Measurements from ENCODE around the gene PPFIBP1. TPM values are rescaled to one million over a fixed set of nuclear protein-coding genes. Genes with fewer than 3 reads are reported as not detected.

PPFIBP1 gene
- total RNA-seq, 3 donors from 2014 or later = 34.4 to 86.5 (median 84.0) TPM

- TF ChIP-seq POLR2A (IDR thresholded peaks at IDR 0.05) (no peak), POLR2AphosphoS5 (IDR thresholded peaks at IDR 0.05) (no peak)
- TF ChIP-seq, protein P1, sequence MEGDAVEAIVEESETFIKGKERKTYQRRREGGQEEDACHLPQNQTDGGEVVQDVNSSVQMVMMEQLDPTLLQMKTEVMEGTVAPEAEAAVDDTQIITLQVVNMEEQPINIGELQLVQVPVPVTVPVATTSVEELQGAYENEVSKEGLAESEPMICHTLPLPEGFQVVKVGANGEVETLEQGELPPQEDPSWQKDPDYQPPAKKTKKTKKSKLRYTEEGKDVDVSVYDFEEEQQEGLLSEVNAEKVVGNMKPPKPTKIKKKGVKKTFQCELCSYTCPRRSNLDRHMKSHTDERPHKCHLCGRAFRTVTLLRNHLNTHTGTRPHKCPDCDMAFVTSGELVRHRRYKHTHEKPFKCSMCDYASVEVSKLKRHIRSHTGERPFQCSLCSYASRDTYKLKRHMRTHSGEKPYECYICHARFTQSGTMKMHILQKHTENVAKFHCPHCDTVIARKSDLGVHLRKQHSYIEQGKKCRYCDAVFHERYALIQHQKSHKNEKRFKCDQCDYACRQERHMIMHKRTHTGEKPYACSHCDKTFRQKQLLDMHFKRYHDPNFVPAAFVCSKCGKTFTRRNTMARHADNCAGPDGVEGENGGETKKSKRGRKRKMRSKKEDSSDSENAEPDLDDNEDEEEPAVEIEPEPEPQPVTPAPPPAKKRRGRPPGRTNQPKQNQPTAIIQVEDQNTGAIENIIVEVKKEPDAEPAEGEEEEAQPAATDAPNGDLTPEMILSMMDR (IDR thresholded peaks at IDR 0.05) = no peak
- Histone ChIP-seq H3K27ac (no peak overlapping the region), H3K4me3 (no peak overlapping the region), H3K36me3 (no peaks in the 10 kb centered on the region), H3K9me3 (no peaks in the 10 kb centered on the region), H3K4me1 (no peaks in the 10 kb centered on the region), H3K27me3 (no peaks in the 10 kb centered on the region)
- intact Hi-C loops (cut with DNase I; ENCODE audit: low total_unique reads) = no loop called here
- no peak for DNase-seq (ENCODE audit: low spot score in 2 of 2)
Observed at GRCh38 chr12:27619308-27619707, 95.3 kb downstream of the PPFIBP1 start.

DNA sequence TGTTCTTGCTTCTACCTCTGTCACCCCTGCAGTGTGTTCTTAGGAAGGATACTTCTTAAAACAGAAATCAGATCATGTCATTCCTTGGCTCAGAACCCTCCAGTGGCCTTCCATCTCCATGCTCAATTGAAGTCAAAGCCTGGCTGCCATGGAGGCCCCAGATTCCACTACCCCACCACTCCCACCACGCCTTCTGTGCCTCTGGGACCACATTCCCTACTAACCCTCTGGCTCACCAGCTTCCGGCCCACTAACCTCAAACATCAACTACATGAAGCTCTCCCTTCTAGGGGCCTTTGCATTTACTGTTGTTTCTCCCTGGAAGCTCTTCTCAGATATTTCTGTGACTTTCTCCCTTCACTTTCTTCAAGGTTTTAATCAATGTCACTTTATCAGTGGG lies 96.1 kb downstream of the PPFIBP1 start:
- no peak for DNase-seq (ENCODE audit: low spot score in 2 of 2)
- intact Hi-C loops (cut with DNase I; ENCODE audit: low total_unique reads) = no loop called here
- Histone ChIP-seq H3K27me3 (no peaks in the 10 kb centered on the region), H3K9me3 (no peaks in the 10 kb centered on the region), H3K4me3 (no peak overlapping the region), H3K36me3 (no peaks in the 10 kb centered on the region), H3K4me1 (no peaks in the 10 kb centered on the region), H3K27ac (peak overlapping the region in 1 of 2 donors; percentile 15)
- TF ChIP-seq POLR2AphosphoS5 (IDR thresholded peaks at IDR 0.05) = no peak
- TF ChIP-seq POLR2A (IDR thresholded peaks at IDR 0.05) = no peak
- TF ChIP-seq, protein P1 (IDR thresholded peaks at IDR 0.05) = no peak

DNA sequence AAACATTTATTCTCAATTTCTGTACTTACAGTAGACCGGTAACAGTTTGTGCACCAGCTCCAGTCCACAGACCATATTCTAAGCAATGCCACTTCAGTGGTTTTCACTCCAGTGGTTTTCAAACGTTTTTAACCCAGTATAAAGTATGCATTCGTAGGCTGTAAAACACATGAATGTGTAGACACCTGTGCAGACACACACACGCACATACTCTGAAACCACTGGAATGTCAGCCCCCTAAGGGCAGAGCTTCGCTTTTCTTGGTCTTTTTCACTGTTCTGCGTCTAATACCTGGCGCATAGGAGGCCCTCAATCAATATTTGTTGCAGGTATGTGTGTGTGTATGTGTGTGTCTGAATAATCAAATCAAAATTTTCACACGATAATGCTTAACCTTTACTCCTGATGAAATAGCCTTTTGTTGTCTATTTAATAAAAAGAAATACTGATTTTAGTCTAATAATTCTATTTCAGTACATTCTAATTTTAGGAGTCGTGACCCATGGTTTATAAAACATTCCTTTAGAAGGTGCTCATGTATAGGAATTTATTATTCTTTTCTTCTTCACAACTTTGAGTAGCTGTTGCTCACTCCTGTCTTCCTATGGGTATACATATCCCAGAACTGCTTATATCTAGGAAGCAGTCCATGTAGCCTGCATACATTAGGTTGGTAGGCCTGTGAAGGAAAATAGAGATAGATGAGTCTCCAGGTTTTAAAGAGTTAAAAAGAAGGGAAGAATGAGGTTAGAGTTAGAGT lies 98.6 kb downstream of the PPFIBP1 start:
- Histone ChIP-seq H3K4me3 (no peak overlapping the region), H3K27ac (no peak overlapping the region), H3K9me3 (no peaks in the 10 kb centered on the region), H3K36me3 (no peaks in the 10 kb centered on the region), H3K27me3 (no peaks in the 10 kb centered on the region), H3K4me1 (no peaks in the 10 kb centered on the region)
- peak in 1 of 2 donors; percentile 47 for DNase-seq (ENCODE audit: low spot score in 2 of 2)
- TF ChIP-seq POLR2A (IDR thresholded peaks at IDR 0.05) (no peak), POLR2AphosphoS5 (IDR thresholded peaks at IDR 0.05) (no peak)
- TF ChIP-seq, protein P1 (IDR thresholded peaks at IDR 0.05) = no peak
- intact Hi-C loops (cut with DNase I; ENCODE audit: low total_unique reads) = no loop called here

- intact Hi-C loops (cut with DNase I; ENCODE audit: low total_unique reads) = no loop called here
- TF ChIP-seq POLR2AphosphoS5 (IDR thresholded peaks at IDR 0.05) (no peak), POLR2A (IDR thresholded peaks at IDR 0.05) (no peak)
- TF ChIP-seq, protein P1 (IDR thresholded peaks at IDR 0.05) = no peak
- H3K36me3 ChIP-seq = no peaks in the 10 kb centered on the region
- H3K27me3 ChIP-seq = no peaks in the 10 kb centered on the region
- H3K27ac ChIP-seq = peak overlapping the region in 1 of 2 donors; percentile 34
- no peaks in the 10 kb centered on the region for H3K9me3 ChIP-seq
- no peak overlapping the region for H3K4me3 ChIP-seq
- H3K4me1 ChIP-seq = no peaks in the 10 kb centered on the region
- DNase-seq (ENCODE audit: low spot score in 2 of 2) = no peak
Observed at GRCh38 chr12:27623645-27624044, 99.6 kb downstream of the PPFIBP1 start.

DNA sequence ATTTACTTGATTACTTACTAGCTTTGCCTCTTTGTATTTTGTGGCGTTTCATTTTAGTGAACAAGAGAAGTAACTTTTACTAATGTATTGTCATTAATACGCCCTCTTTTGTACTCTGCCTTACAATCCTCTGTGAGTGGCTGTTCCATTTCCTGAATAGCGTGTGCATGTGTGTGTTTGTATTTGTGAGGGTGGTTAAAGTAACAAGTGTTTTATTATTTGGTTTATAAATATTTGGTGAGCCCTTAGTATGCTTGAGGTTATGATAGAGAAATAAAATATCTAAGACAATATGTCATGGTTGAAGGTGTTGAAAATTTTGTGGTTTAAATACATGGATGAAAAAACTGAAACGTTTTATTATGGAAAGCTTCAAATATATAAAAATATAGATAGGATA lies 100.6 kb downstream of the PPFIBP1 start:
- H3K4me3 ChIP-seq = no peak overlapping the region
- TF ChIP-seq, protein P1 (IDR thresholded peaks at IDR 0.05) = no peak
- TF ChIP-seq POLR2AphosphoS5 (IDR thresholded peaks at IDR 0.05) = no peak
- TF ChIP-seq POLR2A (IDR thresholded peaks at IDR 0.05) = no peak
- no peak overlapping the region for H3K27ac ChIP-seq
- no peaks in the 10 kb centered on the region for H3K4me1 ChIP-seq
- DNase-seq (ENCODE audit: low spot score in 2 of 2) = no peak
- no peaks in the 10 kb centered on the region for H3K36me3 ChIP-seq
- no peaks in the 10 kb centered on the region for H3K27me3 ChIP-seq
- intact Hi-C loops (cut with DNase I; ENCODE audit: low total_unique reads) = no loop called here
- no peaks in the 10 kb centered on the region for H3K9me3 ChIP-seq

Measured in breast epithelium (tissue), 4 donors.